SK-N-MC (cell line): ENCODE results near the gene KCNS3.

Experiments used
- DNase-seq: peaks from one replicate; pipeline ENCODE4 v3.0.0-alpha.2; 2011; ENCODE audit warnings: low read depth, low spot score
- H3K27ac ChIP-seq: fragments of 200-600 bp; sonication (generic); 2 replicates; pipeline ENCODE4 v1.5.1; 2016; ENCODE audit warnings: mixed run types
- H3K36me3 ChIP-seq: fragments of 200-600 bp; sonication (generic); 2 replicates; pipeline ENCODE4 v1.6.1; 2017; ENCODE audit warnings: antibody characterized with exemption, low read length, mixed read lengths; ENCODE audit not compliant: insufficient read depth
- H3K4me3 ChIP-seq: fragments of 200-600 bp; sonication (generic); 2 replicates; pipeline ENCODE4 v1.5.1; 2016
- H3K9ac ChIP-seq: fragments of 200-600 bp; sonication (generic); 2 replicates; pipeline ENCODE4 v1.8.0; 2017; ENCODE audit warnings: mixed run types, mixed read lengths; ENCODE audit not compliant: insufficient read length
- H3K9me3 ChIP-seq: fragments of 200-600 bp; sonication (generic); 2 replicates; pipeline ENCODE4 v1.6.1; 2017; ENCODE audit warnings: low read depth, mild to moderate bottlenecking, antibody characterized with exemption, low read length, moderate library complexity, mixed read lengths
- EZH2 ChIP-seq: fragments of 200-600 bp; sonication (generic); IDR thresholded peaks from one replicate; pipeline ENCODE4 v1.6.1; 2017; ENCODE audit warnings: antibody characterized with exemption
- FOXP2 ChIP-seq: optimal IDR thresholded peaks from 2 replicates; pipeline ENCODE3; 2011; ENCODE audit warnings: mild to moderate bottlenecking, moderate library complexity; ENCODE audit not compliant: insufficient read depth; ENCODE audit errors: extremely low read length, control extremely low read depth
- POLR2AphosphoS5 ChIP-seq: IDR thresholded peaks from 2 replicates; pipeline ENCODE4 v1.6.1; 2012; ENCODE audit warnings: mild to moderate bottlenecking, low read depth, low read length, borderline replicate concordance

KCNS3 gene

DNA sequence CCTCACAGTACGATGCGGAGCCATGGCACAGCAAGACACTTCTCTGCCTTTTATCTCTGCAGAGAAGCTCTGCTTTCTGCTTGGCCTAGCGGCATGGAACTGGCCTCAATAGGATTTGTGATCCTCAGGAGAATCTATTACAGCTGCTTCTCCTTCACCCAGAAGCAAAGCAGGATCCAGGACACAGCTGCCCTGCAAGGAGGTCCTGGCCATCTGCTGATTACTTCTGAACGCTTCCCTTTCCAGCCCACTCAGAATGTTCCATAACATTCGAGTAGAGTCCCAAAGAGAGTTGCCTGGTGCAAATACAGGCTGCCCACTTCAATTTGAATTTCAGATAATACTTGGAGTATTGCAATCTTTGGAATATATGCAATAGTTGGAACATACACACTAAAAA lies 29.2 kb upstream of the KCNS3 start:
- no peak for DNase-seq
- no peak overlapping the region for H3K9ac ChIP-seq
- H3K4me3 ChIP-seq: no peak overlapping the region
- H3K27ac ChIP-seq: no peak overlapping the region
- H3K36me3 ChIP-seq: no peaks in the 10 kb centered on the region
- no peaks in the 10 kb centered on the region for H3K9me3 ChIP-seq
- TF ChIP-seq EZH2 (no peak), POLR2AphosphoS5 (no peak), FOXP2 (no peak)

- H3K36me3 ChIP-seq: no peaks in the 10 kb centered on the region
- no peak overlapping the region for H3K9ac ChIP-seq
- TF ChIP-seq EZH2: no peak
- no peak for TF ChIP-seq FOXP2
- TF ChIP-seq POLR2AphosphoS5: no peak
- no peak overlapping the region for H3K27ac ChIP-seq
- no peak overlapping the region for H3K4me3 ChIP-seq
- DNase-seq: no peak
- no peaks in the 10 kb centered on the region for H3K9me3 ChIP-seq
These were observed 28.3 kb upstream of the KCNS3 start for GRCh38 chr2:17850151-17850550.

GRCh38 chr2:17851731-17852585 lies 26.5 kb upstream of the KCNS3 start:
- Histone ChIP-seq H3K36me3 (no peaks in the 10 kb centered on the region), H3K4me3 (no peak overlapping the region), H3K9ac (no peak overlapping the region), H3K27ac (no peak overlapping the region), H3K9me3 (no peaks in the 10 kb centered on the region)
- DNase-seq: peak; percentile 3
- no peak for TF ChIP-seq EZH2
- no peak for TF ChIP-seq FOXP2
- no peak for TF ChIP-seq POLR2AphosphoS5

GRCh38 chr2:17853799-17854198 lies 24.7 kb upstream of the KCNS3 start:
- Histone ChIP-seq H3K9me3 (no peaks in the 10 kb centered on the region), H3K27ac (no peak overlapping the region), H3K36me3 (no peaks in the 10 kb centered on the region), H3K4me3 (no peak overlapping the region), H3K9ac (no peak overlapping the region)
- no peak for DNase-seq
- TF ChIP-seq FOXP2 (no peak), POLR2AphosphoS5 (no peak), EZH2 (no peak)

GRCh38 chr2:17857021-17857420 lies 21.4 kb upstream of the KCNS3 start:
- no peak for TF ChIP-seq EZH2

DNA sequence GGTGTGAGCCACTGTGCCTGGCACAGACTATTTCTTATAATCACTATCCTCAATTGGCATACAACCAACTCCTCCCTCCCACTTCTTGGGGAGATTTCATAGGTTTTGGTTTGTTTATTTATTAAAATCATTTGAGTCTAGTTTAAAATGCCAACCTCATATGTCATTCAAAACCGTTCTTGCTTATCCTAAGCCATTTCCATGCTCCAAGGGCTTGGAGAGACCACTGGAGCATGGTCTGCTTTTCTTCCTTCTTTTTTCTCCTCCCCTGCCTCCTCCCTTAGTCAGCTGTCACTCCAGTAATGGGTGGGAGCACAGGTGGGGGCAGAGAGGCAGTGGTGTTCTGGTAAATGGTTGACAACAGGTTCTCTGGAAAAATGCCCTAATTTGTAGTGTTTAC lies 20.4 kb upstream of the KCNS3 start:
- DNase-seq: no peak
- Histone ChIP-seq H3K9me3 (no peaks in the 10 kb centered on the region), H3K9ac (no peak overlapping the region), H3K36me3 (no peaks in the 10 kb centered on the region), H3K4me3 (no peak overlapping the region), H3K27ac (no peak overlapping the region)
- TF ChIP-seq POLR2AphosphoS5 (no peak), FOXP2 (no peak), EZH2 (no peak)

More at GRCh38 chr2:17857021-17857420, 21.4 kb upstream of the KCNS3 start:
- Histone ChIP-seq H3K36me3 (no peaks in the 10 kb centered on the region), H3K27ac (no peak overlapping the region), H3K4me3 (no peak overlapping the region), H3K9ac (no peak overlapping the region), H3K9me3 (no peaks in the 10 kb centered on the region)
- DNase-seq: no peak

- H3K9ac ChIP-seq: no peak overlapping the region
- no peak for DNase-seq
- H3K27ac ChIP-seq: no peak overlapping the region
- no peak overlapping the region for H3K4me3 ChIP-seq
- no peak for TF ChIP-seq POLR2AphosphoS5
- no peaks in the 10 kb centered on the region for H3K9me3 ChIP-seq
- H3K36me3 ChIP-seq: no peaks in the 10 kb centered on the region
These were observed 14.9 kb upstream of the KCNS3 start for GRCh38 chr2:17863539-17863938.

DNA sequence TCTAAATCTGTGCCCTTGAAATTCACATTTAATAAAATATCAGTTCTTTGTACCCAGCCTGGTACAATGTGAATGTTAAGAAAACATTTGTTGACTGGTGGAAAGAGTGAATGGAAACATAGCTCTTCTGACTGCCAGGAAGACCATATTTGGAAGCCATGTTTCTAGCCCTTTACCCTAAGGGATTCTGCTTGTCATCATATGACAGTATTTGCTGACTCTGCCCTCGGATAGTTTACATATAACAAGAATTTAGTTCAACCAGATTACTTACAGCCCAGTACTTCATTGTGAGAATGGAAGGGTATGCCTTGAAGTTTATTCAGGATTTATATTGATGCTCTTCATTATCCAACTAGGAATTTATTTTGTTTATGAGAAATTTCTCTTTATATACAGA lies 13.8 kb upstream of the KCNS3 start:
- no peak overlapping the region for H3K27ac ChIP-seq
- H3K36me3 ChIP-seq: no peaks in the 10 kb centered on the region
- TF ChIP-seq EZH2 (no peak), FOXP2 (no peak), POLR2AphosphoS5 (no peak)
- no peak overlapping the region for H3K9ac ChIP-seq
- no peaks in the 10 kb centered on the region for H3K9me3 ChIP-seq
- H3K4me3 ChIP-seq: no peak overlapping the region
- DNase-seq: no peak

- DNase-seq: no peak
These were observed 11.3 kb upstream of the KCNS3 start for GRCh38 chr2:17867133-17867532.

More at GRCh38 chr2:17867133-17867532, 11.3 kb upstream of the KCNS3 start:
- TF ChIP-seq EZH2: no peak
- TF ChIP-seq FOXP2: no peak
- TF ChIP-seq POLR2AphosphoS5: no peak
- Histone ChIP-seq H3K27ac (no peak overlapping the region), H3K36me3 (no peaks in the 10 kb centered on the region), H3K4me3 (no peak overlapping the region), H3K9ac (no peak overlapping the region), H3K9me3 (no peaks in the 10 kb centered on the region)
